Naive B cell (primary cell): ENCODE data around the gene SYTL3. TPM values are rescaled to one million over a fixed set of nuclear protein-coding genes. Genes with fewer than 3 reads are reported as not detected.

Source experiments
- ATAC-seq, 2 donors: fragments of 150-1000 bp; cut with Tn5 transposase; 2 replicates each; pipeline ENCODE4 v1.10.0; 2021; ENCODE audit warnings: low read depth in 2 of 2, mild to moderate bottlenecking in 2 of 2, moderate library complexity in 2 of 2
- DNase-seq: peaks from one replicate; pipeline ENCODE4 v3.0.0; 2022
- H3K27ac Mint-ChIP-seq, 6 donors: one replicate each; pipeline ENCODE4 v1.8.0; 2020 to 2022; ENCODE audit warnings: mild to moderate bottlenecking in 6 of 6, mixed read lengths in 6 of 6, moderate library complexity in 5 of 6, inconsistent platforms in 2 of 6
- H3K27me3 Mint-ChIP-seq, 3 donors: one replicate each; pipeline ENCODE4 v1.8.0; 2021 to 2022; ENCODE audit warnings: mixed read lengths in 3 of 3, mild to moderate bottlenecking in 1 of 3
- H3K36me3 Mint-ChIP-seq, 2 donors: one replicate each; pipeline ENCODE4 v1.8.0; 2020 to 2022; ENCODE audit warnings: mixed read lengths in 2 of 2, inconsistent platforms in 1 of 2, mild to moderate bottlenecking in 1 of 2
- H3K4me1 Mint-ChIP-seq, 3 donors: one replicate each; pipeline ENCODE4 v1.8.0; 2020 to 2022; ENCODE audit warnings: mixed read lengths in 3 of 3, inconsistent platforms in 1 of 3, mild to moderate bottlenecking in 1 of 3, moderate library complexity in 1 of 3
- H3K4me3 Mint-ChIP-seq, 8 donors: one replicate each; pipeline ENCODE4 v1.8.0; 2020 to 2022; ENCODE audit warnings: mild to moderate bottlenecking in 8 of 8, mixed read lengths in 8 of 8, moderate library complexity in 8 of 8, inconsistent platforms in 2 of 8
- H3K9me3 Mint-ChIP-seq, 7 donors: one replicate each; pipeline ENCODE4 v1.8.0; 2020 to 2022; ENCODE audit warnings: mixed read lengths in 7 of 7, mild to moderate bottlenecking in 5 of 7, inconsistent platforms in 2 of 7, moderate library complexity in 1 of 7
- polyA plus RNA-seq, 6 donors: library from polyadenylated mRNA; unstranded; fragments of 300-500 nt; fragmentation: Illumina TruSeq; gene quantifications; one replicate each; pipeline ENCODE4 v1.2.3, GENCODE V29; 2021; ENCODE audit warnings: low read depth in 6 of 6

The SYTL3 gene
- polyA plus RNA-seq, 6 donors from 2014 or later = 0.12 to 0.71 (median 0.31) TPM; not detected in 2

- ATAC-seq (no peak), DNase-seq (no peak)
- H3K9me3 Mint-ChIP-seq = peaks cover 0 to 2% (median 0%) of the 10 kb centered on the region in 7 donors
- peak overlapping the region in 4 of 8 donors; percentile 20 to 47 (median 45) for H3K4me3 Mint-ChIP-seq
- H3K27ac Mint-ChIP-seq = peak overlapping the region in 5 of 6 donors; percentile 69 to 98 (median 91)
- H3K36me3 Mint-ChIP-seq = peaks cover 22 to 51% of the 10 kb centered on the region in 2 donors
- no peaks in the 10 kb centered on the region for H3K27me3 Mint-ChIP-seq
- peaks cover 13 to 37% (median 35%) of the 10 kb centered on the region in 3 donors for H3K4me1 Mint-ChIP-seq
These were observed 131.3 kb downstream of the SYTL3 start for GRCh38 chr6:158780988-158781691.

GRCh38 chr6:158781692-158782373 lies 132.0 kb downstream of the SYTL3 start:
- ATAC-seq = no peak
- Mint-ChIP-seq H3K27me3 (no peaks in the 10 kb centered on the region), H3K36me3 (peaks cover 18 to 45% of the 10 kb centered on the region in 2 donors), H3K4me1 (peaks cover 9 to 37% (median 35%) of the 10 kb centered on the region in 3 donors), H3K27ac (peak overlapping the region; percentile 24 to 98 (median 70)), H3K9me3 (no peaks in the 10 kb centered on the region), H3K4me3 (peak overlapping the region in 3 of 8 donors; percentile 22 to 61 (median 51))
- no peak for DNase-seq

- H3K4me3 Mint-ChIP-seq = peak overlapping the region in 3 of 8 donors; percentile 22 to 59 (median 51)
These were observed 132.7 kb downstream of the SYTL3 start for GRCh38 chr6:158782432-158783166.

GRCh38 chr6:158783167-158783450 lies 133.3 kb downstream of the SYTL3 start:
- DNase-seq (no peak), ATAC-seq (no peak)
- no peak overlapping the region for H3K4me3 Mint-ChIP-seq
- H3K4me1 Mint-ChIP-seq = peaks cover 8 to 35% (median 30%) of the 10 kb centered on the region in 3 donors
- H3K9me3 Mint-ChIP-seq = no peaks in the 10 kb centered on the region
- H3K36me3 Mint-ChIP-seq = peaks cover 10 to 43% of the 10 kb centered on the region in 2 donors
- no peaks in the 10 kb centered on the region for H3K27me3 Mint-ChIP-seq
- H3K27ac Mint-ChIP-seq = peak overlapping the region in 5 of 6 donors; percentile 15 to 98 (median 87)

More at GRCh38 chr6:158782432-158783166, 132.7 kb downstream of the SYTL3 start:
- H3K9me3 Mint-ChIP-seq = no peaks in the 10 kb centered on the region
- no peak for DNase-seq
- ATAC-seq = no peak
- H3K36me3 Mint-ChIP-seq = peaks cover 10 to 43% of the 10 kb centered on the region in 2 donors
- H3K27ac Mint-ChIP-seq = peak overlapping the region in 5 of 6 donors; percentile 44 to 98 (median 87)
- peaks cover 7 to 38% (median 32%) of the 10 kb centered on the region in 3 donors for H3K4me1 Mint-ChIP-seq
- no peaks in the 10 kb centered on the region for H3K27me3 Mint-ChIP-seq

- peaks cover 10 to 38% of the 10 kb centered on the region in 2 donors for H3K36me3 Mint-ChIP-seq
- peak overlapping the region in 5 of 8 donors; percentile 19 to 66 (median 53) for H3K4me3 Mint-ChIP-seq
- no peaks in the 10 kb centered on the region for H3K9me3 Mint-ChIP-seq
- no peaks in the 10 kb centered on the region for H3K27me3 Mint-ChIP-seq
- peaks cover 8 to 41% (median 27%) of the 10 kb centered on the region in 3 donors for H3K4me1 Mint-ChIP-seq
- ATAC-seq (no peak), DNase-seq (no peak)
- peak overlapping the region in 3 of 6 donors; percentile 87 to 98 (median 87) for H3K27ac Mint-ChIP-seq
These were observed 134.0 kb downstream of the SYTL3 start for GRCh38 chr6:158783851-158784250.

GRCh38 chr6:158784505-158784904 lies 134.7 kb downstream of the SYTL3 start:
- DNase-seq (no peak), ATAC-seq (no peak)
- Mint-ChIP-seq H3K27ac (peak overlapping the region in 5 of 6 donors; percentile 9 to 98 (median 87)), H3K4me1 (peaks cover 14 to 48% (median 29%) of the 10 kb centered on the region in 3 donors), H3K9me3 (no peaks in the 10 kb centered on the region), H3K4me3 (peak overlapping the region in 1 of 8 donors; percentile 53), H3K36me3 (peaks cover 16 to 38% of the 10 kb centered on the region in 2 donors), H3K27me3 (no peaks in the 10 kb centered on the region)

GRCh38 chr6:158785036-158785435 lies 135.2 kb downstream of the SYTL3 start:
- Mint-ChIP-seq H3K4me3 (peak overlapping the region in 2 of 8 donors; percentile 19 to 22), H3K4me1 (peaks cover 19 to 53% (median 34%) of the 10 kb centered on the region in 3 donors), H3K36me3 (peaks cover 16 to 38% of the 10 kb centered on the region in 2 donors), H3K27ac (peak overlapping the region in 5 of 6 donors; percentile 41 to 87 (median 53)), H3K9me3 (no peaks in the 10 kb centered on the region), H3K27me3 (no peaks in the 10 kb centered on the region)
- ATAC-seq = no peak
- no peak for DNase-seq

GRCh38 chr6:158786645-158787304 lies 136.9 kb downstream of the SYTL3 start:
- ATAC-seq = no peak
- H3K27me3 Mint-ChIP-seq = no peaks in the 10 kb centered on the region
- peak overlapping the region in 5 of 6 donors; percentile 47 to 93 (median 83) for H3K27ac Mint-ChIP-seq
- peaks cover 6 to 29% of the 10 kb centered on the region in 2 donors for H3K36me3 Mint-ChIP-seq
- DNase-seq = no peak
- no peaks in the 10 kb centered on the region for H3K9me3 Mint-ChIP-seq
- H3K4me1 Mint-ChIP-seq = peaks cover 33 to 65% (median 47%) of the 10 kb centered on the region in 3 donors
- H3K4me3 Mint-ChIP-seq = peak overlapping the region in 3 of 8 donors; percentile 9 to 41 (median 15)

GRCh38 chr6:158787395-158787794 lies 137.5 kb downstream of the SYTL3 start:
- Mint-ChIP-seq H3K4me3 (peak overlapping the region in 3 of 8 donors; percentile 12 to 41 (median 25)), H3K9me3 (no peaks in the 10 kb centered on the region), H3K27ac (peak overlapping the region in 3 of 6 donors; percentile 44 to 87 (median 74)), H3K27me3 (no peaks in the 10 kb centered on the region), H3K36me3 (peaks cover 6 to 23% of the 10 kb centered on the region in 2 donors), H3K4me1 (peaks cover 35 to 67% (median 46%) of the 10 kb centered on the region in 3 donors)
- ATAC-seq (no peak), DNase-seq (no peak)

- peak; percentile 57 for DNase-seq
- peak; percentile 76 to 84 for ATAC-seq
- H3K9me3 Mint-ChIP-seq = no peaks in the 10 kb centered on the region
- peaks cover 6 to 17% of the 10 kb centered on the region in 2 donors for H3K36me3 Mint-ChIP-seq
- peaks cover 46 to 77% (median 62%) of the 10 kb centered on the region in 3 donors for H3K4me1 Mint-ChIP-seq
- peak overlapping the region; percentile 85 to 94 (median 92) for H3K27ac Mint-ChIP-seq
- peak overlapping the region; percentile 37 to 84 (median 78) for H3K4me3 Mint-ChIP-seq
- no peaks in the 10 kb centered on the region for H3K27me3 Mint-ChIP-seq
These were observed 139.5 kb downstream of the SYTL3 start for GRCh38 chr6:158789115-158789917.

GRCh38 chr6:158791274-158791855 lies 141.5 kb downstream of the SYTL3 start:
- peaks cover 16 to 17% of the 10 kb centered on the region in 2 donors for H3K36me3 Mint-ChIP-seq
- peak overlapping the region; percentile 62 to 93 (median 86) for H3K27ac Mint-ChIP-seq
- peak overlapping the region in 6 of 8 donors; percentile 20 to 83 (median 44) for H3K4me3 Mint-ChIP-seq
- DNase-seq (no peak), ATAC-seq (no peak)
- no peaks in the 10 kb centered on the region for H3K27me3 Mint-ChIP-seq
- peaks cover 64 to 89% (median 76%) of the 10 kb centered on the region in 3 donors for H3K4me1 Mint-ChIP-seq
- H3K9me3 Mint-ChIP-seq = no peaks in the 10 kb centered on the region
